Stimulated activated CD8-positive, alpha-beta memory T cell treated with anti-CD3 and anti-CD28 coated beads, Interleukin-4, amount 100 ng/mL, for 4 hours (primary cell): ENCODE measurements around the gene TSEN15.

Experiments used
- DNase-seq, 2 donors: peaks; one replicate each; pipeline ENCODE4 v3.0.0-alpha.2; 2020; ENCODE audit warnings: low read depth in 2 of 2, low spot score in 1 of 2

Gene TSEN15

DNA sequence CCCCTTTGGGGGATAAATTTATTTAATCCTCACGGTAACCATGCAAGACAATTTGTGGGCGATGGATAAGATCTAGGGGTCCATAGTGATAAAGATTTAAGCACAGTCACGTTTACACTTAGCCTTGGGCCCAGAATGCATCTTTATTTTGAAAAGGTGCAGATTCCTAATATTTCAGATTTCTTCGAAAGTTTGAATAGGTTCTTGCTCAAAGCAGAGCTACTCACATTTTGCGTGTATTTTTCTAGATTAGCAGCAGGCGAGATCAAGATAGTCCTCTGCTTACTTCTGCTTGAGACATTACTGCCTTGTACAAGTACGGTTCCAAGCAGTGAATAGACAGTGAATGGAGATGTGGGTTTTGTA is 647 bp downstream of the TSEN15 start:
- no peak for DNase-seq

DNA sequence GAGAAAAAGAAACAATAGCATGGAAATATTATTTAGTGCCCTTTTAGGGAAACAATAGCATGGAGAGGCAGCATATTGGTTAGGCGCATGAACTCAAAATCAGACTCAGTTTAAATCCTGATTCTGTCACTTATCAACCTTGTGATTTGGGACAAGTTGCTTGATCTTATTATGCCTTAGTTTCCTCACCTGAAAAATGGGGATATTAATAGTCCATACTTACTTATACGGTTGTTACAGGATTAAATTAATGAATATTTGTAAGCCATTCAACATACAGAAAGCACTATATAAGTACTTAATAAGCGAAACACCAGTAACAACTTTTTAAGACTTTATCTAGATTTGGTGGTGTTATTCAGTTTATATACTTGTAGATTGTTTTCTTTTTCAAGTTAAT is 1.2 kb downstream of the TSEN15 start:
- DNase-seq: no peak

DNA sequence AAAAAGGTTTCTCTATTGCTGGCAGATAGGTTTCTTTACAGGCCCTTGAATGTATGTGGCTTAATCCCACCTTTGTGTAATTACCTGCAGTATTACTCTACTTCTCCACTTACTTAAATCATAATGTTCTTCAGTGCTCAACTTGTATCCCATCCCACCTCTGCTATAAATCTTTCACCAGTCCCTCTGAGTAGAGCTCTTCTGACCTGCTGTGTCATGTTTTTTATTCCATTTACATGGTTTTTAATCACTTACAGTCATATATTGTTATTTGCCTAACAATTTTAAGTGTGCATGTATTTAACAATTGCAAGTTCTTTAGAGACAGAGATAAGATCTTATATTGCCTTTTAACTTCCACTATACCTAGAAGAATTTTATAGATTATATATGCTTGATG is 2.4 kb downstream of the TSEN15 start:
- DNase-seq: no peak

DNA sequence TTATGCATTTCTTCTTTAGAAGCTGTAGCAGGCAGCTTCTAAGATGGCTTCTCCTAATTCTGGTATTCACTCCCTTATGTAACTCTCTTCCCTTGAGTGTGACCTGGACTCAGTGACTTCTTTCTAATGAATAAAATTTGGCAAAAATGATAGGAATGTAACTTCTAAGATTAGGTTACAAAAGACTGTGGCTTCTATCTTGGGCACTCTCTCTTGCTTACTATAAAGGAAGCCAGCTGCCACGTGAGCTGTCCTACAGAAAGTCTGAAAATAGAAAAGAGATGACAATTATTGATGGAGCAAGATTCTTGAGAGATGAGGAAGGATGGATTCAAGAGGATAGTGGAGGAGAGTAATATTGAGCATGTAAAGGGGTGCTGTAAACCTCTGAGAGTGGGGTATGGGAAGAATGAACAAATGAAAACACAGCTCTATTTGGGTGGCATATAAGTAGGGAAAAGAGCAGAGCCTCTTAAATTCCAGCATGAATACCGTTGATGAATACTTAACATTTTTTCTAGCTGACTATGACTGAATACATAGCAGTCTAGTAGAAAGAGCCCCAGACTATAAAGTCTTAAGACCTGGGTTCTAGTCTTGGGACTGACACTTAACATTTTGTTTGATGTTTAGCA is 5.5 kb downstream of the TSEN15 start:
- no peak for DNase-seq

DNA sequence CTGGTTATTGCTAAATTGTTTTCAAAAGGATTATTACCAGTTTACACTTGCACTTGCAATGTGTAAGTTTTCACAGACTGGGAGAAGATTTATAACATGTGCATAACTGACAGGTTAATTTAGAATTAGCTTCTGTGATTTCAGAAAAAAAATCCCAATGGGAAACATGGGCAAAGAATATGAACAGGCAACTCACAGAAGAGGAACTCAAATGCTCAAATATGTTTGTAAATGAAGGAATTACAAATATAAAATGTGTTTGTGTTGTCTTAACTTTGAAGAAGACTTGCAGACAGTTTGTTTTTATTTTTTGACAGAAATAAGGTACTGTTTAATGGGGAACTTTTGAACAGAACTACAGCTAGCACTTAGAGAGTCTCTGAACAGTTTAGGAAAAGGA is 8.4 kb downstream of the TSEN15 start:
- no peak for DNase-seq

DNA sequence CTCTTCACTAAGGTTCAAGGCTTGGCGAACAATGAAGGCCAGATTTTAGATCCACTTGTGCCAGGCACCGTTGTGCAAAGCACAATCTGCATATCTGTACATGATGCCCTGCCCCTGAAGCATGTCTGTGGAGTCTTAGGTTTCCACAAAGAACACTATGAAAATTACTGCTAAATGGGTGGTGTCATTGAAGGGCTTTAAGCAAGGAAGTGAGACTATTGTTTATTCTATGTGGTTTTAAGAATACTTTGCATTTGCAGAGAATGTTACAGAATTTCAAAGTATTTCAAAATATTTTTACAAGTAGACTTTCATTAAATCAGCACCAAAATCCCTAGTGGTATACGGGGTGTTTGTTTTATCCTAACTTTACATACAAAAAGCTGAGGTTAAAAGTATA is 8.8 kb downstream of the TSEN15 start:
- no peak for DNase-seq

DNA sequence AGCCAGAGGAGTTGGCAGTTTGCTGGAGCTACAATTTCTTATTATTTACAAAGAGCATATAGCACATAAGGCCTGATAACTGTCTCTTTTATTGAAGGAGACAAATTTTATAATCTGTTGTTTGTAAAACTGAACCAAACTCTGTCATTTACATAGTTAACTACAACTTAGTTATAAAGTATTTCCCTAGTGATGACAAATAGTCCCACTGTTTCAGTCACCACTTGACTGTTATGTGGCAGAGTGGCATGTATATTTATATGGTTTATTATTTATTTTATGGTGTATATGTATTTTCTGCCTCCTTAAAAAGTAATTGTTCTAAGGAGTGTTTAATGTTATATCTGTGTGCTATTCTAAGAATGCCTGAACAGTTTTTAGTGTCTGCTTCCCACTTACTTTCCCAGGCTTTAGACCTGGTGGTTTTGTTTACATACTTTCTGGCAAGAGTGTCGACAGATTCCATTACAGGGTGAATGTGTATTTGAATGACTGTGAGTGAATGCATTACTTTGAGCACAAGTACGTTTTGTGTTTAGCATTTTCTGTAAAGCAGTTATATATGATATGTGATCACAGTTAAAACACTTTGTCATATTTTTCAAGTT is 10.0 kb downstream of the TSEN15 start:
- no peak for DNase-seq

DNA sequence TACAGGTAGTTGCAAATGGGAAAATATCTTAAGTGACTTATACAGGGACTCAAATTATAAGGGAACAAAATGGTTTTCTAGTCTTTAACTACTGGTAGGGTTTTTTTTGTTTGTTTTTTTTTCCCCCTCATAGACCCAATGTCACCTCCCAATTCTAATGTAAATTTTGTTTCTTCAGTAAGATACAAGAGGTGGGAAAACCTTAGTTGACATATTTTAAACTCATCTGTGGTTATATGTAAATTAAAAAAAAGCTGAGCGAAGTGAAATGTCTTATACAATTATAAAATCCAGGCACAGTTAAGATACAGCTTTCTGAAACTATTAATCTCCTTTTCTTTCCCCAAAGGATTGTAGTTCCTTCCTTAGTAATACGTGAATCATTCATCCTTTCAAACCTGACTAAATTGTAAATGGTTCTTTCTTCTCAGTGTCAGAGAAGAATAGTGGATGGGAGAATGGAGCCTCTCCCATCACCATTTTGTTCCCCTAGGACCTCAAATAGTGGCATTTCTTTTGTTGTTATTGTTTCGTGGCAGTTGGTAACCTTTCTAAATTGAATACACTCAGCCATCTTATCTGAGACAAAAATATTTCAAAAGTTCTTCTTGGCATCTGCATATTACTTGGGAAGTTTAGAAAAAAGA is 11.2 kb downstream of the TSEN15 start:
- DNase-seq: no peak

DNA sequence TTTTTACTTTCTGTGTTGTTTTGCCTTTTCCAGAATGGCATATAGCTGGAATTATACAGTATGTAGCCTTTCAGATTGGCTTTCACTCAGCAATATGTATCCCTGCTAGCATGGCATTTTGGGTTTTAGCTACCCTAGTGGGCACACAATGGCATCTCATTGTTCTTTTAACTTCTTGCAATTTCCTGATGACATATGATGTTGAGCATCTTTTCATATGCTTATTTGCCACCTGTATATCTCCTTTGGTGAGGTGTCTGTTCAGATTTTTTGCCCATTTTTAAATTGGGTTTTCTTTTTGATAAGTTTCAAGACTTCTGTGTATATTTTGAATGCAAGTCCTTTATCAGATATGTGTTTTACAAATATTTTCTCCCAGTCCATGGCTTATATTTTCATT is 14.0 kb downstream of the TSEN15 start:
- no peak for DNase-seq

DNA sequence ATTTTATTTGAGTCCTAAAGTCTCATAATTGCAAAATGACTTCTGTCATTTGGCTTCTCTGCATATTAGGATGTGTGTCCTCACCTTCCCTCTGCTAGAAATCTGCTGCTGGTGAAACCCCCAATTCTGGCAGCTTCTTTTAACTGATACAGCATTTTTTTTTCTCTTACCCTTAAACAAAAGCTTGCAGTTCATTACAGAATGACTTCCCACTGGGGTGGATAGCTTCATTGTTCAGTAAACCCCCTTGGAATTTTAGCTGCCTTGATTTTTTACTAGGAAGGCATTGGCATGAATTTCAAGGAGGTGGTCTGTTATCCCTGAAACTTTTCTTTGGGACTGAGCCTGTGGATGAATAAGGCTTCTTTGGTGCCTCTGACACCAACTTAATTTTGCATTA is 16.8 kb downstream of the TSEN15 start:
- no peak for DNase-seq

DNA sequence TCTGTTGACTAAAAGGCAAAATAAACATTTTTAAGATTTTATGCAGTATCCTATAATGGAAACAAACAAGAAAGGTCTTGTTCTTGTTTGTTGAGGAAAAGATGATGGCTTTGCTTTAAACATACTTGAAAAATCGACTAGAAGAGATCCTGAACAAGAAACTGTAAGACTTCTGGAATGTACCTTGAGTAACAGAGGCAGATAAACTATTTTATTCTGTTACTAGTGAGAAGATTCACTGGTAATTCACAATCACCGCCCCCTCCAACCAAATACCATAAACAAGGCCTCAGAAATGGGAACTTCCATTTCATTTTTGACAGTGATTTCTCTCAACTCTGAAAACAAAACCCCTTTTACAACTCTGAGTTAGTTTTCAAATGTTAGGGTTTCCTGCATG is 18.1 kb downstream of the TSEN15 start:
- DNase-seq: no peak

DNA sequence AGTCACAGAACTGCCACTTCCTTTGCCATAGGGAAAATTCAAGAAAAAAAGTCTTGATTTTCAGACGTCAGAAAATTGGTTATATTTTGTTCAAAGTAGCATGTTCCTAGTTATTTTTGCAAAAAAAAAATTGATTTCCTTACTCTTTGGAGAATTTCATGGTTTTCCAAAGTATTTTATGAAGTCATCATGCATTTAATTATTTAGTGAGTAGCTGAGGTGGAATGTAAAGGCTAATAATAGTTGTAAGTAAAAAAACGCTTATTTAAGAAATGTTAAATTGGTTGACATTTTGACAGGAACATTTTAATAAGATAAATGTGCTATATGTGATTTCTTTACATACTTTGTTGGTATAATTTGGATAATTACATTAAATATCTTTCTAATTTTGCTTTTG is 20.8 kb downstream of the TSEN15 start:
- no peak for DNase-seq

DNA sequence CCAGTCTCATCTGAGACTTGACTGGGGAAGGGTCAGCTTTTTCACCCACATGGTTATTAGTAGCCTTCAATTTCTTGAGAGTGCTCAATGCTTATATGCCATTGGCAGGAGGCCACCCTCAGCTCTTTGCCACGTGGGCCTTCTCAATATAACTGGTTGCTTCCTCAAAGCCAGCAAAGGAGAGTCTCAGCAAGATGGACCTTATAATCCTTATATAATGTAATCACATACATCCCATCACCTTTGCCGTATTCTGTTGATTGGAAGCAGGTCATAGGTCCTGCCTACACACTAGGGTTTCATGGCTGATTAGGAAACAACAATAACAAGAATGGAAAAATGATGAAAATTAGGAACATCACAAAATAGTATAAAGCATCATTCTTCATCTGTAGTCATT is 22.9 kb downstream of the TSEN15 start:
- no peak for DNase-seq

DNA sequence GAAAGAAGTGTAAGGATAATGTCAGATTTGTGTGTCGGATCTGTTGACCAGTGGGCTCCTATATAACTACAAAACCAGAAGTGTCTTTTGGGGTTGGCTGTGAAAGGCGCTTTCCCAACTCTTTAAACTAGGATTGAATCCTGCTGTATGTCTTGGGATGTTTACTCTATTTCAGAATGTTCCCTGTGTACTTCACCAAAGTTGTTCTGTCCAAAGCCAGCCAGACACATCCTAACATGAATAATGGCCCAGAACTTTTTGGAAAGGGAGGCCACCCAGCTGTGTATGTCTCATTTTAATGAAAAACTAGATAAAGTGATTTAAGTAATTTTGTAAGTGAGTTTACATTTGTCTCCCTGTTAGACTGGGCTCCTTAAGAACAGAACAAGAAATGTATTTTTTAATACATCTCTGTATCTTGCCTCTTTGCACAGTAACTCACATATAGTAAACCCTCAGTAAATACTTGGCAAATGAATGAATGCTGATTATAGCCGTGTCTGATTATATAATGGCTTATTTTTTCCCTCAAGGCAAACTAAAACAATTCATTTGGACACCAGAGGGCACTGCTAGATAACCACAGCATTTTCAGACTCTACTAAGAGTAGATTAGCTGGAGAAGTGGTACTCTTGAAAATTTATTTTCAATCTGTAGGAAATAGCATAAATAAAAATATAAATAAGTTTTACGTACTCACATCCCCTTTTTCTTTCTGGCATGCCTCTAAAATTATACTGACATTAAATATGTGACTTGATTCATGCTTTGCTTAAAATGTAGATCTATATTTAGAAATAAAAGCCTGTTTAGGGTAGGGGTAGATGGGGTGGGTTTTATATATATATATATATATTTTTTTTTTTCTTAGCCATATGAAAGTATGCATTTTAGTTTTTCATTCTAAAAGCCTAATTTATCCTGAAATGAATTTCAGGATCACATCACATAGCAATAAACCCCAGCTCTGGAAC is 23.8 kb downstream of the TSEN15 start:
- DNase-seq: no peak

DNA sequence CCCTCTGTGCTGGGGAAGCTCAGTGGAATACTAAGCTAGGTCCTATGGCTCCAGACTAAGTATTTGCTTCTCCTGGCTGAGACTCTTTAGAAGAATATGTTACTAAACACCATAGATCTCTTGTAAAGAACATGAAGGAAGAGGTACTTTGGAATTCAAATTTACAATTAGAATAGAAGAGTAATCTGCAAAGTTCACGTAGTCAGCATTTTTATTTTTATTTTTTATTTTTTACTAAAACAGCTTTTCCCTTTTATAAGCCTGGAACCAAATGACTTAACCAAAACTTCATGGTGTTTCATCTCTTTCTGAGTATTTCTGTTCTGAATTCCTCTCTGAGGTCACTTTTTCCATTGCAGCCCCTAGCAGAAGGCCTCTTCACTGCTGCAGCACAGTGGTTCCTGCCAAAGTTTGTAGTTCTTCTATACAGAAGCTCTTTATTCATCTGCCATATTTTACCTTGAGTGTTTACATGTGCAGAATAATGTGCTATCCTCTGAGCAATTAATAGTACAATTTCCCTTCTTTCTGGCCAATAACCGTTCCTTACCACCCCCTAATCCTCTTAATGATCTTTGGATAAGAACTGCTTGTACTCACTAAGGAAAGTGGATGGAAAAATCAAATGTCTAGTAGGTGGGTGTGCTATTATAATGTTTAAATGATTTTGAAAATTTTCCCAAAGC is 27.2 kb downstream of the TSEN15 start:
- no peak for DNase-seq

DNA sequence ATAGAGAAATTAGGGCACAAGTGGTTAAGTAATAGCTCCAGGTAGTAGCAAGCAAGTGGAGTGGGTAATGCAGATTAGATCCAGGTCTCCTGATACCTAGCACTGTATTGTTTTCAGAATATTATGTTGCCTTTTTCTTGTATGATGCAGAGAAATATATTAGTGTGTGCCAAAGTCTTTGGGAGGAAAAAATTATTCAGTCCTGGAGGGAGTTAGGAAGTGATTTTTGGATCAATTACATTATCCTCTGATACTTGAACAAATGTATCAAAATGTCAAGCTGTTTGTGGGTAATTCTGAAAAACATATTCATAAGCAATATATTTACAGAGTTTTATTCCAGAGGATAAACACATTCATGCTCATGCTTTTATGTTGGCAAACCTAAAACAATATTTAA is 28.8 kb downstream of the TSEN15 start:
- no peak for DNase-seq

DNA sequence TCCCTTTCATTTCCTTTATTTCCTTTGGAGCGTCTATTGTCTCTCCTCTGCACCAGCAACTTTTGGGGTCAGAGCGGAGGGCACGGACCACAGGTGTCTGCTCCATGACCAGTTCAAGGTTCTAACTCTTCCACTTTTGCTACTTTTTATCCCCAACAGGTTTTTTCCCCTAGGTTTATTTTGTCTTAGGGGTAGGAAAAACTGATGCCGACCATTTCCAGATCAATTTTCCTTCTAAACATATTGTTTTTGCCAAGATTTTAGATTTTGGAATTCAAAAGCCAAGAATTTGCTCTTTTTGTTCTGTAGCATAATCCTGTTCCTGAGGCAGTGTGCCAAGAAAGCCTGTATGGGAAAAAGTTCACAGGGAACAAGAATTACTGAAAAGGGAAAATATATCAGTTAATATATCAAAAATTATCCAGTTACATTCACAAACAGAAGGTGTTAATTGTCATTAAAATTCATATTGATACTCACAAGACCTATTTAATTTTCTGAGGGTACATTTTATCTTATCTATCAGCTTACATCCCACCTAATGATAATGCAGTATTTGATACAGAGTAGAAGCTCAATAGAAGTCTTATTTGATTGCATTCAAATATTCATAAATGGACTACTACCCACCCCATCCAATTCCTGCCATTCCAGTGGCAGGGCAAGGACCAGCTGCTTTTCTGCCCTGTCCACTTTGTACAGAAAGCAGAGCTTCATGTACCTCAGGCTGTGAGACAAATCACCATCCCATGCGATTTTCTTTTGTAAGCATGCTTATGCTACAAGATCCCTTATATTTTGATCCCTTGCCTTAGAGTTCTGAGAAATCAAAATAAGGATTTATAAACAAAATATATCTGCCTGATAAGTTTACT is 31.2 kb downstream of the TSEN15 start:
- DNase-seq: no peak

DNA sequence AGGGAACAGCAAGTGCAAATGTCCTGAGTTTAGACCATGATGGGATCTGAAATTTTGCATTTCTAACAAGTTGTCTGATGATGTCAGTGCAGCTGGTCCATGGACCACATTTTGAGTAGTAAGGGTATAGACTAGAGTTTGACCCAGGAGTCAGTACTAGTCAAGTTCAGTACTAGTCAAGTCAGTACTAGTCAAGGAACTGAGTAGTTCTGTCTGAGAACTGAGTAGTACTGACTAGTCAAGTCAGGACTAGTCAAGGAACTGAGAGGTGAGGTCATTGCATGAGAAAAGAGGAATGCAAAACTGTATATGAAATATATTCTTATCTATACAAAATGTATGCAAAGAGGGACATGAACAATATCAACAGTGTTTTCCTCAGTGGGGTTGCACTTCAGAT is 34.1 kb downstream of the TSEN15 start:
- no peak for DNase-seq

DNA sequence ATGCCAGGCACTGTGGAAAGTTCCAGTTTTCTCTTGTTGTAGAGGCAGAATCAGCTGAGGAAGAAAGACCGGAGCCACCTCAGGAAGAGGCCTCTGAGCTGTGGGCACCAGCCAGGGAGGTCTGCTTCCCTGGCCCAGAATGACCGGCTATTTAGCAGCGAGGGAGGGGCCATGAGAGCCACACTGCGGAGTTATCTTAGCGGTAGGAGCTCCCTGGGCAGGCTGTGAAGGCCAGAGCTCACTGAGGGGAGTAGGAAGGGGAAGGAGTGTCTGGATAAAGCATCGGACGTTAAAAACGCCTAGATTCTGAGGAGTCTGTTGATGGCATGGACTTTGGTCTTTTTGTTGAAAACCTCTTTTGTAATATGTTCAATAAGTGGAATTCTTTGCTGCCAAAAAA is 36.5 kb downstream of the TSEN15 start:
- no peak for DNase-seq

DNA sequence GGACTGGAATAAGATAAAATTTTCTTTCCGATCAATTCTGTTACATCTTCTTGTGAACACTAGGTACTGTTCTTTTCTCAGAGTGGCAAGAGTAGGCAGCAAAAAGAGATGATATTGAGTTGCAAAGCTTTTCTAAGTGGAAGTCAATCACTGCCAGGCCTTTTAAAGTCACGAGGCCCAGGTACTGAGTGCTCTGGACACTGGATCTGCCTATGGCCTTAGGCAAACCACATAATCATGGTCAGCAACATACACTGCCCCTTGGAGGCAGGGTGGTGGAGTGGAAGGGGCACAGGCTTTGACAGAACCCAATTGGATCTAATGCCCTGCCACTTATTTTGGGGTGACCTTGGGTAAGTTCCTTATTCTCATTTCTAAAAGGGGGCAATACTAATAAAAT is 41.5 kb downstream of the TSEN15 start:
- DNase-seq: no peak
